T-helper 2 cell treated with Interferon-gamma antibody and Interleukin-4, amounts not matched to agents 5 μg/mL and 100 μg/mL, for 36 hours (primary cell): ENCODE results near the gene WSB1.
A peak's percentile ranks its signal among the peaks of the same experiment; 100 is the strongest.

Experiments
- DNase-seq: peaks from one replicate; pipeline ENCODE4 v3.0.0; 2021; ENCODE audit warnings: low spot score
- H3K27ac Mint-ChIP-seq: one replicate; pipeline ENCODE4 v1.8.0; 2021; ENCODE audit warnings: mild to moderate bottlenecking, mixed read lengths
- H3K27me3 Mint-ChIP-seq: one replicate; pipeline ENCODE4 v1.8.0; 2021; ENCODE audit warnings: low read depth, mixed read lengths
- H3K36me3 Mint-ChIP-seq: one replicate; pipeline ENCODE4 v1.8.0; 2021; ENCODE audit warnings: low read depth, mixed read lengths
- H3K4me1 Mint-ChIP-seq: one replicate; pipeline ENCODE4 v1.8.0; 2021; ENCODE audit warnings: low read depth, mixed read lengths
- H3K4me3 Mint-ChIP-seq: one replicate; pipeline ENCODE4 v1.8.0; 2022; ENCODE audit warnings: mild to moderate bottlenecking, moderate library complexity, mixed read lengths
- H3K9me3 Mint-ChIP-seq: one replicate; pipeline ENCODE4 v1.8.0; 2021; ENCODE audit warnings: mixed read lengths

The WSB1 gene

GRCh38 chr17:27343294-27343693, 49.4 kb downstream of the WSB1 start:
- no peak overlapping the region for H3K4me3 Mint-ChIP-seq
- H3K4me1 Mint-ChIP-seq, result peaks cover 12% of the 10 kb centered on the region
- no peaks in the 10 kb centered on the region for H3K9me3 Mint-ChIP-seq

DNA sequence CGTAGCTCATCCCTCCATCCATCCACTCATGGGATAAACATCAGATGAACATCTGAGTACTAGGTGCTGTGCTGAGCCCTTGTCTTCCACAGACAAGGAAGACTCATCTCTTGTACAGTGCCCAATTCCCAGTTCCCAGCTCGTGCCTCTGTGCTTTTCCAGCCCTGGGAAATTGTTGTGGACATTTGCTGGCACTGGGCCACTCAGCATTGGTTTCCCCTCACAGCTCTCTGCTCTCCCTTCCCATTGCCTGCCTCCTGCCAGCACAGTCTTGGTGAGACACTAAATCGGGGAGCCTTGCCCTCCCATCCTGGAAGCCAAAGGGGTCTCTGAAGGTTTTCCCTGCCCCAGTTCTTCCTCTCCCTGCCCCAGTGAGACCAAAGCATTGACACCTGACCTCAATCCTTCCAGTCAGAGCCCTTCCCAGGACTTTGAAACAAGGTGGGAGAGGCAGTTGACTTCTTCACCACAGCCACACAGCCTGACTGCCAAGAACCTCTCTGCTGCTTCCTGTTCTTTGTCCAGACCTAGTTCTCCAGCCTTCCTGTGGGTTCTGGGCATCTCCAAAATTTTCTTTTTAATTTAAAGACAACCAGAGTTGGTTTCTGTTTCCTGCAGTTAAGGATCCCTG, 50.2 kb downstream of the WSB1 start:
- Mint-ChIP-seq H3K4me3 (no peak overlapping the region), H3K4me1 (peaks cover 15% of the 10 kb centered on the region), H3K27ac (no peak overlapping the region)

More at GRCh38 chr17:27343294-27343693, 49.4 kb downstream of the WSB1 start:
- H3K27me3 Mint-ChIP-seq, result peaks cover 2% of the 10 kb centered on the region
- DNase-seq, result no peak
- no peak overlapping the region for H3K27ac Mint-ChIP-seq
- no peaks in the 10 kb centered on the region for H3K36me3 Mint-ChIP-seq

DNA sequence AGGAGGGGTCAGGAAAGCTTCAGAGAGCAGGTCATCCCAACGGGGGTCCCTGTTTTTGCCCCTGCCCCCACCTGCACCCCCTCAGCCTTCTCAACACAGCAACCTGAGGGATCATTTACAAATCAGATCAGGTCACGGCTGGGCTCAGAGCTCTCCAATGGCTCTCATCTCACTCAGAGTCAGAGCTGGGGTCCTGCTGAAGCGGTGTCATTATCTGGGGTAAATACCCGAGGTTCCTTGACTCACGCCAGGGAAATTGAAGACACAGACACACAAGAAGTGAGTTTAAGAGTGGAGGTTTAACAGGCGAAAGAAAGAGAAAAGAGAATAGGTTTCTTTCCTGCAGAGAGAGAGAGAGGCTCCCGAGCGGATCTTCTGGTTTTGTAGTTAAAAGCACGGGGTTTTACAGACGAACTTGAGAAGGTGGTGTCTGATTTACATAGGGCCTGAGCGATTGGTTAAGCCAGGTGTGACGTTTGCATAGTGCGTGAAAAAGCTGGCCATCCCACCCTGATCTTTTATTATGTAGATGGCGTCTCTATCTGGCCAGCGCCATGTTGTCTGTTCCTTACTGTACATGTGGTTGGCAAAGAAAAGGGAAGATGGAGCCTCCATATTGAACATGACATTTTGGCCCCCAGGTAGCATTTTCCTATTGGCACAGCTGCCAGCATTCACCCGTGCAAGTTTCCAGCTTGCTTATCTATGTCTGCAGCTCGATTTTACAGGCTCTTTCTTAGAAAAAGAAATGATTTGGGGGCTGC, 51.4 kb downstream of the WSB1 start:
- H3K9me3 Mint-ChIP-seq, result no peaks in the 10 kb centered on the region
- H3K27ac Mint-ChIP-seq, result no peak overlapping the region
- peaks cover 9% of the 10 kb centered on the region for H3K4me1 Mint-ChIP-seq
- no peak for DNase-seq
- no peak overlapping the region for H3K4me3 Mint-ChIP-seq
- H3K27me3 Mint-ChIP-seq, result peaks cover 2% of the 10 kb centered on the region
- H3K36me3 Mint-ChIP-seq, result no peaks in the 10 kb centered on the region

More for the DNA sequence above, 50.2 kb downstream of the WSB1 start:
- H3K36me3 Mint-ChIP-seq, result no peaks in the 10 kb centered on the region
- peaks cover 2% of the 10 kb centered on the region for H3K27me3 Mint-ChIP-seq
- DNase-seq, result no peak
- H3K9me3 Mint-ChIP-seq, result no peaks in the 10 kb centered on the region

- Mint-ChIP-seq H3K4me3 (no peak overlapping the region), H3K27ac (no peak overlapping the region), H3K36me3 (no peaks in the 10 kb centered on the region), H3K27me3 (peaks cover 2% of the 10 kb centered on the region), H3K4me1 (peaks cover 9% of the 10 kb centered on the region), H3K9me3 (no peaks in the 10 kb centered on the region)
- no peak for DNase-seq
Measured at GRCh38 chr17:27346228-27346899, 52.5 kb downstream of the WSB1 start.

- no peak for DNase-seq
- H3K36me3 Mint-ChIP-seq, result peaks cover 1% of the 10 kb centered on the region
- no peaks in the 10 kb centered on the region for H3K9me3 Mint-ChIP-seq
- H3K27me3 Mint-ChIP-seq, result peaks cover 2% of the 10 kb centered on the region
- no peak overlapping the region for H3K27ac Mint-ChIP-seq
- peaks cover 17% of the 10 kb centered on the region for H3K4me1 Mint-ChIP-seq
- peak overlapping the region; percentile 72 for H3K4me3 Mint-ChIP-seq
Measured at GRCh38 chr17:27348196-27348595, 54.3 kb downstream of the WSB1 start.

GRCh38 chr17:27349540-27350021, 55.7 kb downstream of the WSB1 start:
- H3K9me3 Mint-ChIP-seq, result no peaks in the 10 kb centered on the region
- no peak overlapping the region for H3K4me3 Mint-ChIP-seq
- H3K27ac Mint-ChIP-seq, result no peak overlapping the region
- no peak for DNase-seq
- peaks cover 23% of the 10 kb centered on the region for H3K4me1 Mint-ChIP-seq
- peaks cover 2% of the 10 kb centered on the region for H3K27me3 Mint-ChIP-seq
- peaks cover 1% of the 10 kb centered on the region for H3K36me3 Mint-ChIP-seq

GRCh38 chr17:27351759-27352158, 57.8 kb downstream of the WSB1 start:
- peaks cover 31% of the 10 kb centered on the region for H3K4me1 Mint-ChIP-seq
- H3K4me3 Mint-ChIP-seq, result peak overlapping the region; percentile 28
- H3K27me3 Mint-ChIP-seq, result no peaks in the 10 kb centered on the region
- H3K27ac Mint-ChIP-seq, result no peak overlapping the region
- DNase-seq, result no peak
- no peaks in the 10 kb centered on the region for H3K9me3 Mint-ChIP-seq
- peaks cover 1% of the 10 kb centered on the region for H3K36me3 Mint-ChIP-seq

DNA sequence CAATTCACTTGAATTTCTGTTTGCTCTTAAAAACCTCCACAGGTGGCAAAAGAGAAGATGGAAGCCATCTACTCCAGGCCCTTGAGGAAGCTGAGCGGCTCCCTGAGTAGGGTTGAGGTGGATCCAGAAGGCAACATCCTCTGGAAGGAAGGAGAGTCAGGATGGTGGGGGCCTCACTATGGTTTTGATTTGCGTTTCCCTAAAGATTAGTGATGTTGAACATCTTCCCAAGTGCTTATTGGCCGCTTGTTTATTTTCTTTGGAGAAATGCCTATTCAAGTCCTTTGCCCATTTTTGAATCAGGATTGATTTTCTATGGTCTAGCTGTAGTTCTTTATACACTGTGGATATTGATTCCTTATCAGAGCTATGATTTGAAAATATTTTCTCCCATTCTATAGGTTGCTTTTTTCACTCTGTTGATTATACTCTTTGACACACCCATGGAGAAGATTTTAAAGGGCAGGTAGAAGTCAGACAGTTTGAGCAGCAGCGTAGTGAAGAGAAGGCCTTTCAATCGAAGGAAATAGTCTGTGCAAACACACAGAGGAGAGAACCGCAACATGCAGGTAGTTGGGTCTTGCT, 58.6 kb downstream of the WSB1 start:
- H3K4me1 Mint-ChIP-seq, result peaks cover 31% of the 10 kb centered on the region
- peak overlapping the region; percentile 78 for H3K4me3 Mint-ChIP-seq
- H3K27me3 Mint-ChIP-seq, result no peaks in the 10 kb centered on the region
- H3K36me3 Mint-ChIP-seq, result peaks cover 1% of the 10 kb centered on the region
- no peak for DNase-seq
- H3K9me3 Mint-ChIP-seq, result no peaks in the 10 kb centered on the region
- H3K27ac Mint-ChIP-seq, result peak overlapping the region; percentile 74

GRCh38 chr17:27353033-27353460, 59.1 kb downstream of the WSB1 start:
- no peaks in the 10 kb centered on the region for H3K9me3 Mint-ChIP-seq
- H3K4me1 Mint-ChIP-seq, result peaks cover 30% of the 10 kb centered on the region
- peak overlapping the region; percentile 78 for H3K4me3 Mint-ChIP-seq
- no peak for DNase-seq
- no peaks in the 10 kb centered on the region for H3K27me3 Mint-ChIP-seq
- H3K27ac Mint-ChIP-seq, result peak overlapping the region; percentile 74
- peaks cover 1% of the 10 kb centered on the region for H3K36me3 Mint-ChIP-seq

DNA sequence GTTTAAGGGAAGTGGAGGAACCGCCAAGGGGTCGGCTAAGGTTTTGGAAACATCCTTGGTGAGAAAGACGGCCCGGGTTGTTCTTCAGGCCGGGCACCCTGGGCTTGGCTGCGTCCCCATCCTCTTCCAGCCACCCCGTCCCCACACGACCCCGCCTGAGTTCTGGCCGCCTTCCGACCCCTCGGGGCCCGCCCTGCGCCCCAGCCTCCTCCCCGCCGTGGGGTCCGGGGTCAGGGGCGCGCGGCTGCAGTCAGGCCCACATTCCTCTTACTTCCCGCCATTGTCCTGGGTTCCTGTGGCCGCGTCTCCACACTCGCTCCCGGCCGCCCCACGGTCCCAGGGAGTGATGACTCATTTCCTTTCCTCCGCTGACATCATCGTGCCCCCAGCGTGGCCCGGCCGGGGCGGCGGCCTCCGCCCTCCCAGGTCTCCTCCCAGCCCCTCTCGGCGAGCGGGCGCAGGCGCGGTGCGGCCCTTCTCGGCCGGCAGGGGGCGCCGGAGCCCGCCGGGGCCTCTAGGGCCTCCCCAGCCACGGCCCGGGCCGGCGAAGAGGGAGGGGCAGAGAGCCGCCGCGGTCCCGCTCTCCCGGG, 59.6 kb downstream of the WSB1 start:
- H3K4me3 Mint-ChIP-seq, result peak overlapping the region; percentile 78
- H3K27ac Mint-ChIP-seq, result peak overlapping the region; percentile 96
- peaks cover 25% of the 10 kb centered on the region for H3K4me1 Mint-ChIP-seq
- H3K36me3 Mint-ChIP-seq, result peaks cover 1% of the 10 kb centered on the region
- no peaks in the 10 kb centered on the region for H3K27me3 Mint-ChIP-seq
- DNase-seq, result peak; percentile 89
- H3K9me3 Mint-ChIP-seq, result no peaks in the 10 kb centered on the region

- Mint-ChIP-seq H3K36me3 (peaks cover 1% of the 10 kb centered on the region), H3K4me1 (peaks cover 25% of the 10 kb centered on the region), H3K27ac (peak overlapping the region; percentile 67)
Measured at GRCh38 chr17:27354051-27354490, 60.2 kb downstream of the WSB1 start.

DNA sequence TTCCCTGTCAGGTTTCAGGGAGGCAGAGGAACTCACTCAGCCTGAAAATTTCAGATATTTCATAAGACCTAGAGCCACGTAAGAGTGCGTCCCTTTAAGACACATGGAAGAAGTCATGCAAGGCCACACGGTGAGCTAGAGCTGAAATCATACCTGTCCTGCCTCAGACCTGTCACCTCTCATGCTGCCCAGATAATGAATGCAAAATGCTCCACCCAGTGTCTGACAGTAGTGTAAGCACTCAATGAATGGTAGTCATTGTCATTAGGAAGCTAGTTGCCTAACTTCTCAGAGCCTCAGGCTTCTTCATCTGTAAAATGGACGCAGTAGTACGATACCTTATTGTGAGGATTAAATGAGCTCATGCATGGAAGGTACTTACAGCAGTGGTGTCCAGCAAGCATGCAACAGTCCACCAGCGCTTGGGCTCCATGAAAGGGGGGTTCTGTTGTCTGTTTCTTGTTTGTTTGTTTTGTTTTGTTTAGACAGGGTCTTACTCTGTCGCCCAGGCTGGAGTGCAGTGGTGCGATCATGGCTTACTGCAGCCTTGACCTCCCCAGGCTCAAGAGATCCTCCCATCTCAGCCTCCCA, 60.7 kb downstream of the WSB1 start:
- Mint-ChIP-seq H3K9me3 (no peaks in the 10 kb centered on the region), H3K27me3 (no peaks in the 10 kb centered on the region), H3K36me3 (peaks cover 1% of the 10 kb centered on the region), H3K27ac (peak overlapping the region; percentile 67), H3K4me1 (peaks cover 25% of the 10 kb centered on the region), H3K4me3 (peak overlapping the region; percentile 78)
- no peak for DNase-seq

More at GRCh38 chr17:27354051-27354490, 60.2 kb downstream of the WSB1 start:
- Mint-ChIP-seq H3K4me3 (peak overlapping the region; percentile 78), H3K9me3 (no peaks in the 10 kb centered on the region), H3K27me3 (no peaks in the 10 kb centered on the region)
- no peak for DNase-seq

- peaks cover 1% of the 10 kb centered on the region for H3K36me3 Mint-ChIP-seq
- no peaks in the 10 kb centered on the region for H3K9me3 Mint-ChIP-seq
- no peak overlapping the region for H3K4me3 Mint-ChIP-seq
- H3K27ac Mint-ChIP-seq, result no peak overlapping the region
- DNase-seq, result no peak
- no peaks in the 10 kb centered on the region for H3K27me3 Mint-ChIP-seq
- peaks cover 25% of the 10 kb centered on the region for H3K4me1 Mint-ChIP-seq
Measured at GRCh38 chr17:27355419-27355818, 61.5 kb downstream of the WSB1 start.
